Spleen (tissue), 11 donors: Measurements from ENCODE around the gene FGF19. TPM values are rescaled to one million over a fixed set of nuclear protein-coding genes. Genes with fewer than 3 reads are reported as not detected.

Source experiments
- DNase-seq: peaks from one replicate; pipeline ENCODE4 v3.0.0-alpha.2; 2020
- H3K27ac ChIP-seq, 8 donors: fragments of 200-600 bp; sonication (generic) in 7 of 8; 1 replicate in 4 of 8; 2 replicates in 4 of 8; pipeline versions ENCODE4 v1.5.0 to v1.8.0; 2016 to 2021; ENCODE audit warnings: inconsistent platforms in 4 of 8, mild to moderate bottlenecking in 4 of 8, moderate library complexity in 1 of 8
- H3K27me3 ChIP-seq, 7 donors: fragments of 200-600 bp; sonication (generic) in 6 of 7; replicated peaks in 1 of 7; 1 replicate in 4 of 7; 2 replicates in 3 of 7; pipeline versions ENCODE4 v1.5.0 to v1.8.0; 2016 to 2021; ENCODE audit warnings: inconsistent platforms in 3 of 7, mild to moderate bottlenecking in 1 of 7
- H3K36me3 ChIP-seq, 6 donors: fragments of 200-600 bp; sonication (generic) in 5 of 6; 1 replicate in 4 of 6; 2 replicates in 2 of 6; pipeline versions ENCODE4 v1.5.0 to v1.8.0; 2016 to 2021; ENCODE audit warnings: inconsistent platforms in 2 of 6
- H3K4me1 ChIP-seq, 6 donors: fragments of 200-600 bp; sonication (generic) in 5 of 6; 1 replicate in 3 of 6; 2 replicates in 3 of 6; pipeline versions ENCODE4 v1.5.0 to v1.8.0; 2016 to 2021; ENCODE audit warnings: inconsistent platforms in 3 of 6
- H3K4me3 ChIP-seq, 8 donors: fragments of 200-600 bp; sonication (generic) in 7 of 8; 1 replicate in 4 of 8; 2 replicates in 4 of 8; pipeline versions ENCODE4 v1.5.0 to v1.8.0; 2016 to 2021; ENCODE audit warnings: inconsistent platforms in 4 of 8, mild to moderate bottlenecking in 4 of 8, moderate library complexity in 2 of 8
- H3K9me3 ChIP-seq, 8 donors: fragments of 200-600 bp; sonication (generic) in 7 of 8; 1 replicate in 4 of 8; 2 replicates in 4 of 8; pipeline versions ENCODE4 v1.5.0 to v1.8.0; 2016 to 2021; ENCODE audit warnings: inconsistent platforms in 4 of 8
- POLR2A ChIP-seq, 3 donors: fragments of 450-650 bp; IDR thresholded peaks; one replicate each; pipeline ENCODE4 v1.5.1; 2017; ENCODE audit warnings: antibody characterized with exemption in 3 of 3, mild to moderate bottlenecking in 1 of 3
- POLR2AphosphoS5 ChIP-seq, 3 donors: sonication (generic); formaldehyde crosslinking; IDR thresholded peaks; one replicate each; pipeline ENCODE4 v1.5.1; 2017; ENCODE audit warnings: antibody characterized with exemption in 3 of 3
- WGBS, 5 donors: extraction: QIAGEN DNeasy Blood & Tissue Kit in 3 of 5; methylation state at CpG; one replicate each; pipeline versions ENCODE4 v1.1.5 to v1.1.7; 2013 to 2018; 5-methylcytosine and 5-hydroxymethylcytosine counted together
- intact Hi-C: fragments of 100-400 bp; cut with DNase I; formaldehyde crosslinking; loops from one replicate; pipeline ENCODE4 v1.15.0; 2023; ENCODE audit warnings: low total_unique reads
- polyA plus RNA-seq, 3 donors: library from polyadenylated mRNA; stranded (reverse); fragments of 200-250 nt; gene quantifications; one replicate each; pipeline ENCODE4 v1.2.1, GENCODE V29; 2013
- total RNA-seq, 7 donors: library from RNA; depleted of rRNA in 3 of 7; stranded (reverse); fragments of >200 nt in 3 of 7; fragmentation: NEBNext Ultra II Directional in 4 of 7; extraction: Animal tissue kit (Norgen Biotek cat#: 25700) in 4 of 7; gene quantifications; one replicate each; pipeline versions ENCODE4 v1.1.0 to v1.2.1, GENCODE V29; 2016 to 2021
- TF ChIP-seq, protein P1 (sequence below), 11 experiments: fragments of 200-600 bp in 7 of 11; fragments of 450-650 bp in 4 of 11; sonication (generic) in 4 of 11; IDR thresholded peaks in 8 of 11; conservative IDR thresholded peaks in 3 of 11; 1 replicate in 7 of 11; 2 replicates in 4 of 11; pipeline versions ENCODE4 v1.4.0 to v1.8.0; 2016 to 2021; ENCODE audit warnings: antibody characterized with exemption in 11 of 11, inconsistent platforms in 4 of 11, mild to moderate bottlenecking in 1 of 11
- donor health status: healthy with polysubstance abuse.
- donor health status: DM: no; HTN: no; CAD: no; lungs with moderate emphysema.
- donor health status: DM: no; HTN: no; CAD: no.
- donor health status: Bipolar disorder and iron deficiency.
- donor health status: healthy.
- donor health status: DM: no; HTN: no; CAD: no.
- donor health status: DM: yes; HTN: yes; CAD: no.

FGF19 gene
- total and polyA plus RNA-seq, 10 donors: not detected

GRCh38 chr11:69745201-69745600, 41.4 kb upstream of the FGF19 start:
- Histone ChIP-seq H3K4me3 (no peak overlapping the region), H3K36me3 (no peaks in the 10 kb centered on the region), H3K9me3 (peaks cover 0 to under 1% (median 0%) of the 10 kb centered on the region in 8 donors), H3K4me1 (no peaks in the 10 kb centered on the region), H3K27me3 (peaks cover 0 to 54% (median 4%) of the 10 kb centered on the region in 7 donors), H3K27ac (no peak overlapping the region)
- intact Hi-C loops: no loop called here
- DNase-seq: no peak
- TF ChIP-seq POLR2AphosphoS5 (IDR thresholded peaks at IDR 0.05): no peak
- no peak for TF ChIP-seq POLR2A (IDR thresholded peaks at IDR 0.05)
- 71 to 86% (median 80%) methylated on average over 10 of the region's 10 CpGs for WGBS, 5 donors

GRCh38 chr11:69744435-69744834, 40.6 kb upstream of the FGF19 start:
- WGBS, 5 donors: 46 to 73% (median 54%) methylated on average over 7 of the region's 7 CpGs
- H3K27ac ChIP-seq: no peak overlapping the region
- DNase-seq: no peak
- no peak overlapping the region for H3K4me3 ChIP-seq
- peaks cover 0 to 48% (median 4%) of the 10 kb centered on the region in 7 donors for H3K27me3 ChIP-seq
- H3K9me3 ChIP-seq: peaks cover 0 to 7% (median under 1%) of the 10 kb centered on the region in 8 donors
- H3K4me1 ChIP-seq: no peaks in the 10 kb centered on the region
- TF ChIP-seq POLR2A (IDR thresholded peaks at IDR 0.05): no peak
- TF ChIP-seq, protein P1, sequence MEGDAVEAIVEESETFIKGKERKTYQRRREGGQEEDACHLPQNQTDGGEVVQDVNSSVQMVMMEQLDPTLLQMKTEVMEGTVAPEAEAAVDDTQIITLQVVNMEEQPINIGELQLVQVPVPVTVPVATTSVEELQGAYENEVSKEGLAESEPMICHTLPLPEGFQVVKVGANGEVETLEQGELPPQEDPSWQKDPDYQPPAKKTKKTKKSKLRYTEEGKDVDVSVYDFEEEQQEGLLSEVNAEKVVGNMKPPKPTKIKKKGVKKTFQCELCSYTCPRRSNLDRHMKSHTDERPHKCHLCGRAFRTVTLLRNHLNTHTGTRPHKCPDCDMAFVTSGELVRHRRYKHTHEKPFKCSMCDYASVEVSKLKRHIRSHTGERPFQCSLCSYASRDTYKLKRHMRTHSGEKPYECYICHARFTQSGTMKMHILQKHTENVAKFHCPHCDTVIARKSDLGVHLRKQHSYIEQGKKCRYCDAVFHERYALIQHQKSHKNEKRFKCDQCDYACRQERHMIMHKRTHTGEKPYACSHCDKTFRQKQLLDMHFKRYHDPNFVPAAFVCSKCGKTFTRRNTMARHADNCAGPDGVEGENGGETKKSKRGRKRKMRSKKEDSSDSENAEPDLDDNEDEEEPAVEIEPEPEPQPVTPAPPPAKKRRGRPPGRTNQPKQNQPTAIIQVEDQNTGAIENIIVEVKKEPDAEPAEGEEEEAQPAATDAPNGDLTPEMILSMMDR (IDR thresholded peaks at IDR 0.05 in 8 of 11, conservative IDR thresholded peaks at IDR 0.05 in 3 of 11): no peak
- no peak for TF ChIP-seq POLR2AphosphoS5 (IDR thresholded peaks at IDR 0.05)
- intact Hi-C loops: no loop called here
- no peaks in the 10 kb centered on the region for H3K36me3 ChIP-seq

GRCh38 chr11:69734841-69735240, 31.0 kb upstream of the FGF19 start:
- Histone ChIP-seq H3K27ac (no peak overlapping the region), H3K9me3 (peaks cover 0 to 44% (median 29%) of the 10 kb centered on the region in 8 donors), H3K36me3 (no peaks in the 10 kb centered on the region), H3K4me1 (no peaks in the 10 kb centered on the region), H3K27me3 (peaks cover 0 to 38% (median 0%) of the 10 kb centered on the region in 7 donors), H3K4me3 (no peak overlapping the region)
- WGBS, 5 donors: 84 to 94% (median 91%) methylated on average over 3 of the region's 3 CpGs
- DNase-seq: no peak
- TF ChIP-seq POLR2AphosphoS5 (IDR thresholded peaks at IDR 0.05): no peak
- TF ChIP-seq, protein P1 (IDR thresholded peaks at IDR 0.05 in 8 of 11, conservative IDR thresholded peaks at IDR 0.05 in 3 of 11): no peak
- no peak for TF ChIP-seq POLR2A (IDR thresholded peaks at IDR 0.05)
- intact Hi-C loops: no loop called here

GRCh38 chr11:69734367-69734766, 30.5 kb upstream of the FGF19 start:
- no peak for DNase-seq
- peaks cover 0 to 40% (median 28%) of the 10 kb centered on the region in 8 donors for H3K9me3 ChIP-seq
- H3K27ac ChIP-seq: no peak overlapping the region
- H3K27me3 ChIP-seq: peaks cover 0 to 40% (median 0%) of the 10 kb centered on the region in 7 donors
- no peak overlapping the region for H3K4me3 ChIP-seq
- intact Hi-C loops: no loop called here
- no peaks in the 10 kb centered on the region for H3K36me3 ChIP-seq
- no peaks in the 10 kb centered on the region for H3K4me1 ChIP-seq
- no peak for TF ChIP-seq POLR2AphosphoS5 (IDR thresholded peaks at IDR 0.05)
- no peak for TF ChIP-seq POLR2A (IDR thresholded peaks at IDR 0.05)
- TF ChIP-seq, protein P1 (IDR thresholded peaks at IDR 0.05 in 8 of 11, conservative IDR thresholded peaks at IDR 0.05 in 3 of 11): no peak
- 84 to 97% (median 86%) methylated on average over 2 of the region's 2 CpGs for WGBS, 5 donors
